Measurements from ENCODE around the gene FAM89A.

FAM89A gene

DNA sequence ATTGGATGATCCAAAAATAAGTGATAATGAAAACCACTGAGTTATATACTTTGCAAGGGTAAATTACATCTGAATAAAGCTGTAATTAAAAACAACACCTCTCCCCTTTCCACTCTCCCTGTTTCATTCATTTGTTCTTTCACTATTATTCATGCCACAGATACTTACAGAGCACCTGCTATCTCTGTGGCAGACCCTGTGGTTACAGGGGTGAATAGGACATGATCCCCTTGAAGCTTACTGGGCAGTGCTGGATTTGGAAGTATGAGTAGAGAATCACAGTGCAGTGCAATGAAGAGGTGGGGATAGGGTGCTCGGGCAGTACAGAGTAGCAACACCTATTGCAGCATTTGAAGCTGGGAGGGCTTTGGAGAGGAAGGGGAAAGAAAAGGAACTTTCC, 39.4 kb downstream of the FAM89A start:
- no peaks in the 10 kb centered on the region for H3K27me3 ChIP-seq (replicated peaks in 2 of 5; ENCODE audit: control insufficient read depth in 4 of 5, insufficient read depth in 5 of 5, low read length in 4 of 5)
- ChIA-PET POLR2A (no interaction called here), CTCF (interaction anchor here (2.1 kb wide), 1 partner anchor 10 kb away, joined by 9 read pairs; no protein-coding TSS in a partner anchor)
- DNase-seq: no peak
- H3K4me1 ChIP-seq (ENCODE audit: control extremely low read depth in 1 of 4, control insufficient read depth in 4 of 4, insufficient read depth in 4 of 4, low read length in 3 of 4): no peaks in the 10 kb centered on the region
- WGBS (ENCODE audit: insufficient coverage): no CpG with 5 or more reads among the region's 1 CpG
- peaks cover 0 to 18% (median 6%) of the 10 kb centered on the region in 5 experiments for H3K9me3 ChIP-seq (ENCODE audit: control extremely low read depth in 1 of 5, control insufficient read depth in 4 of 5, insufficient read depth in 2 of 5, low read depth in 1 of 5, low read length in 4 of 5)
- peaks cover 9 to 57% (median 42%) of the 10 kb centered on the region in 4 experiments for H3K36me3 ChIP-seq (ENCODE audit: control insufficient read depth in 4 of 4, insufficient read depth in 4 of 4, low read length in 3 of 4)
- H3K27ac ChIP-seq (ENCODE audit: insufficient read depth in 1 of 2, low read depth in 1 of 2, low read length in 2 of 2, poor library complexity in 1 of 2, severe bottlenecking in 2 of 2): no peak overlapping the region
- H3K4me3 ChIP-seq (ENCODE audit: control insufficient read depth in 1 of 7, extremely low read depth in 1 of 7, insufficient read depth in 4 of 7, low read depth in 2 of 7, low read length in 6 of 7): no peak overlapping the region

DNA sequence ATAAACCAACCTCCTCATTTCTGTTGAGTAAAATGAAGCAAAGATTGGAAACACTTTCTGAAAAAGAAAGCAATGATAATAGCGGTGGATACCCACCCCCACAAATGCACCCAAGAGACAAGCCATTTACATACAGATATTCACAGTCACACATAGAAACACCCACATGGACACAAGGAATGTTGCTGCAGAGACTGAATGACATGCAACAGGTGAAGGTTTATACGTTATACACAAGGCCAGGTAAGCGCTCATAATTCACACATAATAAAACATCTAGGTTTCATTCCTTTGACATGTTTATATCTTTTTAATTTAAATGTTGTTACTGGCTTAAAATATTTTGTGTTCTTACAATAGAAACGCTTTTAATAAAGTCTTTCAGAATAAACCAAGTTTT, 39.9 kb downstream of the FAM89A start:
- H3K36me3 ChIP-seq (ENCODE audit: control insufficient read depth in 4 of 4, insufficient read depth in 4 of 4, low read length in 3 of 4): peaks cover 9 to 59% (median 42%) of the 10 kb centered on the region in 4 experiments
- POLR2A ChIA-PET: no interaction called here
- H3K27ac ChIP-seq (ENCODE audit: insufficient read depth in 1 of 2, low read depth in 1 of 2, low read length in 2 of 2, poor library complexity in 1 of 2, severe bottlenecking in 2 of 2): no peak overlapping the region
- no peaks in the 10 kb centered on the region for H3K27me3 ChIP-seq (replicated peaks in 2 of 5; ENCODE audit: control insufficient read depth in 4 of 5, insufficient read depth in 5 of 5, low read length in 4 of 5)
- WGBS (ENCODE audit: insufficient coverage): no CpG with 5 or more reads among the region's 4 CpGs
- DNase-seq: no peak
- H3K4me1 ChIP-seq (ENCODE audit: control extremely low read depth in 1 of 4, control insufficient read depth in 4 of 4, insufficient read depth in 4 of 4, low read length in 3 of 4): no peaks in the 10 kb centered on the region
- CTCF ChIA-PET: interaction anchor here (2.1 kb wide), 1 partner anchor 10 kb away, joined by 9 read pairs; no protein-coding TSS in a partner anchor
- no peak overlapping the region for H3K4me3 ChIP-seq (ENCODE audit: control insufficient read depth in 1 of 7, extremely low read depth in 1 of 7, insufficient read depth in 4 of 7, low read depth in 2 of 7, low read length in 6 of 7)
- H3K9me3 ChIP-seq (ENCODE audit: control extremely low read depth in 1 of 5, control insufficient read depth in 4 of 5, insufficient read depth in 2 of 5, low read depth in 1 of 5, low read length in 4 of 5): peaks cover 0 to 18% (median 6%) of the 10 kb centered on the region in 5 experiments

DNA sequence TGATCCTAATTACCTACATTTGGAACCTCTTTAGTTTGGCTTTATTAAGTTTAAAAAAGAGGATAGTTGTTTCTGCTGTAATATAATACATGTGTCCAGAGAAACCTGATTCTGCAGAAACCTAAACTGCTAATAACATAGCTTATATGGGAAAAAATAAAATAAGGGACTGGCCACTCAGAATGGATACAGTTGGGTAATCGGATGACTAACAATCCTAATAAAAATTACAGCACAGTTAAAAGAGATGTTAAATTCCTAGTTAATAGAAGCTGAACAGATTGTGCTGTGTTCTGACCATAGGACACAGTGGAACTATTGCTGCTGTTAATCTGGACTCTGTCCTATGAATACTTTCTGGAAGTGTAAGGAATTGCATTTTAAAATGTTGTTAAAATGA, 45.2 kb downstream of the FAM89A start:
- CTCF ChIA-PET: no interaction called here
- Histone ChIP-seq H3K27me3 (replicated peaks in 2 of 5; ENCODE audit: control insufficient read depth in 4 of 5, insufficient read depth in 5 of 5, low read length in 4 of 5) (no peaks in the 10 kb centered on the region), H3K4me3 (ENCODE audit: control insufficient read depth in 1 of 7, extremely low read depth in 1 of 7, insufficient read depth in 4 of 7, low read depth in 2 of 7, low read length in 6 of 7) (no peak overlapping the region), H3K27ac (ENCODE audit: insufficient read depth in 1 of 2, low read depth in 1 of 2, low read length in 2 of 2, poor library complexity in 1 of 2, severe bottlenecking in 2 of 2) (no peak overlapping the region), H3K36me3 (ENCODE audit: control insufficient read depth in 4 of 4, insufficient read depth in 4 of 4, low read length in 3 of 4) (peaks cover 21 to 63% (median 47%) of the 10 kb centered on the region in 4 experiments), H3K9me3 (ENCODE audit: control extremely low read depth in 1 of 5, control insufficient read depth in 4 of 5, insufficient read depth in 2 of 5, low read depth in 1 of 5, low read length in 4 of 5) (no peaks in the 10 kb centered on the region), H3K4me1 (ENCODE audit: control extremely low read depth in 1 of 4, control insufficient read depth in 4 of 4, insufficient read depth in 4 of 4, low read length in 3 of 4) (no peaks in the 10 kb centered on the region)
- no peak for DNase-seq
- POLR2A ChIA-PET: no interaction called here
- no CpG with 5 or more reads among the region's 1 CpG for WGBS (ENCODE audit: insufficient coverage)

DNA sequence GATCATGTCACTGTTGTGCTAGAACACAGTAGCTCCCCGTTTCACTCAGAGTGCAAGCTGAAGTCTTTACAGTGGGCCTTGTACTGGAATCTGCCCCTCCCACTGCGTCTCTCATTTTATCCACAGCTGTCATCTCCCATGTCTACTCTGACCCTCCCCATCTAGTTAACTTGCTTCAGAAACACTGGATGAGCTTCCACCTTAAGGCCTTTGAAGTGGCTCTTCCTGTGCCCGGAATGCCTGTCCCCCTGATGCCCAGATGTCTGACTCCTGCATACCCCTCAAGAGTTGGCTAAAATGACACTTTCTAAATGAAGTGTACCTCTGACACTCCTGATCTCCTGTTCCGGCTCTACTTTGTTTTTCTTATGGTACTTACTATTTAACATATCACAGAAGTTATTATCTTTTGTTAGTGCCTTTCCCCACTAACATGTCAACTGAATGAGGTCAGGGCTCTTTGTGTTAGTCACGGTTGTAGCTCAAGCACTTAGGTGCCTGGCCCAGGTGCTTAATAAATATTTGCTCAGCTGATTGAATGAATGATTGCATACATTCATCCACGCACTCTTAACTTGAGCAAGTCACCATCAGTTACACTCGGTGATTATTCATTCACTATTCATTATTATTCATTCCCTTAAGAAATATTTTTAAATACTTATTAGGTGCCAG, 47.8 kb downstream of the FAM89A start:
- H3K36me3 ChIP-seq (ENCODE audit: control insufficient read depth in 4 of 4, insufficient read depth in 4 of 4, low read length in 3 of 4): peaks cover 17 to 42% (median 30%) of the 10 kb centered on the region in 4 experiments
- no peak overlapping the region for H3K27ac ChIP-seq (ENCODE audit: insufficient read depth in 1 of 2, low read depth in 1 of 2, low read length in 2 of 2, poor library complexity in 1 of 2, severe bottlenecking in 2 of 2)
- WGBS (ENCODE audit: insufficient coverage): 98% methylated on average over 4 of the region's 7 CpGs
- H3K4me1 ChIP-seq (ENCODE audit: control extremely low read depth in 1 of 4, control insufficient read depth in 4 of 4, insufficient read depth in 4 of 4, low read length in 3 of 4): no peaks in the 10 kb centered on the region
- DNase-seq: no peak
- POLR2A ChIA-PET: no interaction called here
- H3K9me3 ChIP-seq (ENCODE audit: control extremely low read depth in 1 of 5, control insufficient read depth in 4 of 5, insufficient read depth in 2 of 5, low read depth in 1 of 5, low read length in 4 of 5): no peaks in the 10 kb centered on the region
- CTCF ChIA-PET: no interaction called here
- H3K27me3 ChIP-seq (replicated peaks in 2 of 5; ENCODE audit: control insufficient read depth in 4 of 5, insufficient read depth in 5 of 5, low read length in 4 of 5): no peaks in the 10 kb centered on the region
- H3K4me3 ChIP-seq (ENCODE audit: control insufficient read depth in 1 of 7, extremely low read depth in 1 of 7, insufficient read depth in 4 of 7, low read depth in 2 of 7, low read length in 6 of 7): no peak overlapping the region

DNA sequence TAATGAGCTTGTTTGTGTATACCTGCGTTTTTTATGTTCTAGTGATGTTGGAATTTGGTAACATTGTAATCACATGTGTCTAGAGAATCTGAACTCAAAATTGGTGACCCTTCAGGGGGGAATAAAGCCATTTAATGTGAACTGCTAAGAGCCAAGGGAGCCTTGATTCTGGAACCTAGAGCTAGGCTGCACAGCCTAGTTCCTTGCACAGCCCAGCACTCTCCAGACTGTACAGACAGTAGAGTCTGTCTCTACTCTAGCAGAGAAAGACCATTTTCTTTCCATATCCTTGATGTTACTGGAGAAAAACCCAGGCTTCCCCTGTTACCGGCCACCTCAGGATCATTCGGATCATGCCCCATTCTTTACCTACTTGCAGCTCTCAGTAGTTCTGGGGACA, 52.6 kb downstream of the FAM89A start:
- Histone ChIP-seq H3K27me3 (replicated peaks in 2 of 5; ENCODE audit: control insufficient read depth in 4 of 5, insufficient read depth in 5 of 5, low read length in 4 of 5) (no peaks in the 10 kb centered on the region), H3K4me3 (ENCODE audit: control insufficient read depth in 1 of 7, extremely low read depth in 1 of 7, insufficient read depth in 4 of 7, low read depth in 2 of 7, low read length in 6 of 7) (no peak overlapping the region), H3K4me1 (ENCODE audit: control extremely low read depth in 1 of 4, control insufficient read depth in 4 of 4, insufficient read depth in 4 of 4, low read length in 3 of 4) (no peaks in the 10 kb centered on the region), H3K27ac (ENCODE audit: insufficient read depth in 1 of 2, low read depth in 1 of 2, low read length in 2 of 2, poor library complexity in 1 of 2, severe bottlenecking in 2 of 2) (no peak overlapping the region), H3K9me3 (ENCODE audit: control extremely low read depth in 1 of 5, control insufficient read depth in 4 of 5, insufficient read depth in 2 of 5, low read depth in 1 of 5, low read length in 4 of 5) (no peaks in the 10 kb centered on the region), H3K36me3 (ENCODE audit: control insufficient read depth in 4 of 4, insufficient read depth in 4 of 4, low read length in 3 of 4) (peaks cover 12 to 36% (median 25%) of the 10 kb centered on the region in 4 experiments)
- CTCF ChIA-PET: no interaction called here
- no peak for DNase-seq
- POLR2A ChIA-PET: no interaction called here
- 100% methylated on average over 3 of the region's 3 CpGs for WGBS (ENCODE audit: insufficient coverage)

DNA sequence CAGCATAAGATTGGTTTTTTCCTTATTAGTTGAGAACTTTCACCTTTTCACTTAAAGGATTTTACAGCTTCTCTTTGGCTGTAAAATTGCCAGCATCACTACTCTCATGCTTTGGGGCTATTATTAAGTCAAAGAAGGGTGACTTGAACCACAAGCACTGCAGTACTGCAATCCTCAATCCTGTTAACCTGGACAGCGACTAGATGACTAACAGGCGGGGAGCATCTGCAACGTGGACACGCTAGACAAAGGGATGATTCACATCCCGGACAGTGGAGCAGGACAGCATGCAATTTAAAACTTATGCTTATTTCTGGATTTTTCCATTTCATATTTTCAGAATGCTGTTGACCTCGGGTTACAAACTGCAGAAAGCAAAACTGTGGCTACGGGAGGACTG, 53.1 kb downstream of the FAM89A start:
- DNase-seq: no peak
- Histone ChIP-seq H3K4me1 (ENCODE audit: control extremely low read depth in 1 of 4, control insufficient read depth in 4 of 4, insufficient read depth in 4 of 4, low read length in 3 of 4) (no peaks in the 10 kb centered on the region), H3K27ac (ENCODE audit: insufficient read depth in 1 of 2, low read depth in 1 of 2, low read length in 2 of 2, poor library complexity in 1 of 2, severe bottlenecking in 2 of 2) (no peak overlapping the region), H3K9me3 (ENCODE audit: control extremely low read depth in 1 of 5, control insufficient read depth in 4 of 5, insufficient read depth in 2 of 5, low read depth in 1 of 5, low read length in 4 of 5) (no peaks in the 10 kb centered on the region), H3K36me3 (ENCODE audit: control insufficient read depth in 4 of 4, insufficient read depth in 4 of 4, low read length in 3 of 4) (peaks cover 7 to 31% (median 21%) of the 10 kb centered on the region in 4 experiments), H3K27me3 (replicated peaks in 2 of 5; ENCODE audit: control insufficient read depth in 4 of 5, insufficient read depth in 5 of 5, low read length in 4 of 5) (no peaks in the 10 kb centered on the region), H3K4me3 (ENCODE audit: control insufficient read depth in 1 of 7, extremely low read depth in 1 of 7, insufficient read depth in 4 of 7, low read depth in 2 of 7, low read length in 6 of 7) (no peak overlapping the region)
- POLR2A ChIA-PET: no interaction called here
- CTCF ChIA-PET: no interaction called here
- 98% methylated on average over 7 of the region's 7 CpGs for WGBS (ENCODE audit: insufficient coverage)

DNA sequence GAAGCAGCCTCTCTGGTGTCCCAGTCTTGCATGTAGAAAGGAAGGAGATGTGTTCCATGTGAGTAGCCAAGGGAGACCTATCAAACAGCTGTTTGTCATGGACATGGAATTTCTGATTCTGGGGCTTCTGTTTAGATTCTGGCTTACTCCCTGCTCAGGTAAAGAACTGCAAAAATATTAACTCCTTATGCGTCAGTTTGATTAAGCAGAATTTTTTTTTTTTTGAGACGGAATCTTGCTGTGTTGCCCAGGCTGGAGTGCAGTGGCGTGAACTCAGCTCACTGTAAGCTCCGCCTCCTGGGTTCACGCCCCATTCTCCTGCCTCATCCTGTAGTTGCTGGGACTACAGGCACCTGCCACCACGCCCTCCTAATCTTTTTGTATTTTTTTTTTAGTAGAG, 54.3 kb downstream of the FAM89A start:
- peaks cover 2 to 29% (median 11%) of the 10 kb centered on the region in 4 experiments for H3K36me3 ChIP-seq (ENCODE audit: control insufficient read depth in 4 of 4, insufficient read depth in 4 of 4, low read length in 3 of 4)
- H3K27ac ChIP-seq (ENCODE audit: insufficient read depth in 1 of 2, low read depth in 1 of 2, low read length in 2 of 2, poor library complexity in 1 of 2, severe bottlenecking in 2 of 2): peak overlapping the region in 1 of 2 experiments; percentile 30
- ChIA-PET CTCF (no interaction called here), POLR2A (no interaction called here)
- no peaks in the 10 kb centered on the region for H3K9me3 ChIP-seq (ENCODE audit: control extremely low read depth in 1 of 5, control insufficient read depth in 4 of 5, insufficient read depth in 2 of 5, low read depth in 1 of 5, low read length in 4 of 5)
- no peak for DNase-seq
- WGBS (ENCODE audit: insufficient coverage): 97% methylated on average over 4 of the region's 6 CpGs
- H3K4me1 ChIP-seq (ENCODE audit: control extremely low read depth in 1 of 4, control insufficient read depth in 4 of 4, insufficient read depth in 4 of 4, low read length in 3 of 4): peaks cover 0 to 3% (median 0%) of the 10 kb centered on the region in 4 experiments
- no peak overlapping the region for H3K4me3 ChIP-seq (ENCODE audit: control insufficient read depth in 1 of 7, extremely low read depth in 1 of 7, insufficient read depth in 4 of 7, low read depth in 2 of 7, low read length in 6 of 7)
- no peaks in the 10 kb centered on the region for H3K27me3 ChIP-seq (replicated peaks in 2 of 5; ENCODE audit: control insufficient read depth in 4 of 5, insufficient read depth in 5 of 5, low read length in 4 of 5)

Measured in common myeloid progenitor, CD34-positive (primary cell).